ENCODE results near the gene MGRN1.

MGRN1 gene

GRCh38 chr16:4639899-4640509 is 15.4 kb downstream of the MGRN1 start:
- no peaks in the 10 kb centered on the region for H3K36me3 ChIP-seq (ENCODE audit: insufficient read depth, low read length)
- H3K27ac ChIP-seq, result no peak overlapping the region
- no peak for TF ChIP-seq FOXP2 (optimal IDR thresholded peaks at IDR 0.05; ENCODE audit: control extremely low read depth, extremely low read length, insufficient read depth)
- TF ChIP-seq POLR2AphosphoS5 (IDR thresholded peaks at IDR 0.05; ENCODE audit: borderline replicate concordance, low read depth, low read length), result no peak
- TF ChIP-seq EZH2 (IDR thresholded peaks at IDR 0.05), result no peak
- no peaks in the 10 kb centered on the region for H3K9me3 ChIP-seq (ENCODE audit: low read depth, low read length)
- no peak overlapping the region for H3K9ac ChIP-seq (ENCODE audit: insufficient read length)
- H3K4me3 ChIP-seq, result no peak overlapping the region
- no peak for DNase-seq (ENCODE audit: low read depth, low spot score)

DNA sequence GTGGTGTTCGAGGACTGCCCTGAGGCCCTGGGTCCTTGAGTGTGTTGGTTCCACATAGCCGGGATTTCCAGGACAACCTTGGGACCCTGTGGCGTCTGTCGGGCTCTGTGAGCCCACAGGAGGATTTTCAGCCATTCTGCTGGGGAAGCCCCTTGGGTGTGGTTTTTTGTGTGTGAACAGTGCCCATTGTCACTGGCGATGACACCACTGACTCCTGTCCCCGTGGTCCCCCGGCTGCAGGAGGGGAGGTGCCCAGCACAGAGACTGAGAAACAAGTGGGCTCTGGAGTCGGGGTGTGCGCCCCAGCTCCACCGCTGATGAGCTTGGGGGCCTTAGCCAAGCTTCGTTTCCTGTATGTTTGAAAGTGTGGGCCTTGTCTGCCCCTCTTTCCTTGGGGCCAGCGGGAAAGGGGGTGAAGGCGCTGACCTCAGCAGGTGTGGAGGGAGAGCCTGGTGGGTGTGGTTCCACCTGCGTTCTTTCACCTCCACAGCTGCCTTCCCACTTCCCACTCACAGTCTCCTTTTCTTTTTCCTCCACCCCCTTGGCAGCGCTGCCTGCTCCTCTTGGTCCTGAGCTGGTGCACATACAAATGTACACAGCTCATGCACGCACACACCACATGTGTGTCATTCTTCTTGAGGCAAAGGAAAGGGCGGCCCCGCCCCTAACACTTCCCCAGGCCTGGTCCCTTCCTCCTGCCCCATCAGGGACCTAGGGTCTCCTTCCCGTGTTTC is 16.1 kb downstream of the MGRN1 start:
- H3K9ac ChIP-seq (ENCODE audit: insufficient read length), result no peak overlapping the region
- TF ChIP-seq FOXP2 (optimal IDR thresholded peaks at IDR 0.05; ENCODE audit: control extremely low read depth, extremely low read length, insufficient read depth) (no peak), POLR2AphosphoS5 (IDR thresholded peaks at IDR 0.05; ENCODE audit: borderline replicate concordance, low read depth, low read length) (no peak), EZH2 (IDR thresholded peaks at IDR 0.05) (no peak)
- no peaks in the 10 kb centered on the region for H3K9me3 ChIP-seq (ENCODE audit: low read depth, low read length)
- DNase-seq (ENCODE audit: low read depth, low spot score), result no peak
- no peak overlapping the region for H3K27ac ChIP-seq
- no peaks in the 10 kb centered on the region for H3K36me3 ChIP-seq (ENCODE audit: insufficient read depth, low read length)
- no peak overlapping the region for H3K4me3 ChIP-seq

DNA sequence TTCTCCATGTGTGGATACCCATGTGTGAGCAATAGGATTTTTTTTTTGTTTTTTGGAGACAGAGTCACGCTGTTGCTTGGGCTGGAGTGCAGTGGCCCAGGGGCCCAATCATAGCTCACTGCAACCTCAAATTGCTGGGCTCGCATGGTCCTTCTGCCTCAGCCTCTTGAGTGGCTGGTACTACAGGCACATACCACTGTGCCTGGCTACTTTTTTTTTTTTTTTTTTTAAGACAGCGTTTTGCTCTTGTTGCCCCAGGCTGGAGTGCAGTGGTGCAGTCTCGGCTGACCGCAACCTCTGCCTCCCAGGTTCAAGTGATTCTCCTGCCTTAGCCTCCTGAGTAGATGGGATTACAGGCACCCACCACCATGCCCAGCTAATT is 16.7 kb downstream of the MGRN1 start:
- no peak overlapping the region for H3K4me3 ChIP-seq
- H3K9ac ChIP-seq (ENCODE audit: insufficient read length), result no peak overlapping the region
- no peaks in the 10 kb centered on the region for H3K36me3 ChIP-seq (ENCODE audit: insufficient read depth, low read length)
- TF ChIP-seq EZH2 (IDR thresholded peaks at IDR 0.05), result no peak
- no peak for TF ChIP-seq FOXP2 (optimal IDR thresholded peaks at IDR 0.05; ENCODE audit: control extremely low read depth, extremely low read length, insufficient read depth)
- no peak for TF ChIP-seq POLR2AphosphoS5 (IDR thresholded peaks at IDR 0.05; ENCODE audit: borderline replicate concordance, low read depth, low read length)
- no peak for DNase-seq (ENCODE audit: low read depth, low spot score)
- H3K9me3 ChIP-seq (ENCODE audit: low read depth, low read length), result no peaks in the 10 kb centered on the region
- no peak overlapping the region for H3K27ac ChIP-seq

GRCh38 chr16:4641895-4642294 is 17.3 kb downstream of the MGRN1 start:
- H3K9ac ChIP-seq (ENCODE audit: insufficient read length), result no peak overlapping the region
- DNase-seq (ENCODE audit: low read depth, low spot score), result no peak
- no peaks in the 10 kb centered on the region for H3K36me3 ChIP-seq (ENCODE audit: insufficient read depth, low read length)
- H3K4me3 ChIP-seq, result no peak overlapping the region
- TF ChIP-seq FOXP2 (optimal IDR thresholded peaks at IDR 0.05; ENCODE audit: control extremely low read depth, extremely low read length, insufficient read depth) (no peak), EZH2 (IDR thresholded peaks at IDR 0.05) (no peak), POLR2AphosphoS5 (IDR thresholded peaks at IDR 0.05; ENCODE audit: borderline replicate concordance, low read depth, low read length) (no peak)
- H3K9me3 ChIP-seq (ENCODE audit: low read depth, low read length), result no peaks in the 10 kb centered on the region
- H3K27ac ChIP-seq, result no peak overlapping the region

DNA sequence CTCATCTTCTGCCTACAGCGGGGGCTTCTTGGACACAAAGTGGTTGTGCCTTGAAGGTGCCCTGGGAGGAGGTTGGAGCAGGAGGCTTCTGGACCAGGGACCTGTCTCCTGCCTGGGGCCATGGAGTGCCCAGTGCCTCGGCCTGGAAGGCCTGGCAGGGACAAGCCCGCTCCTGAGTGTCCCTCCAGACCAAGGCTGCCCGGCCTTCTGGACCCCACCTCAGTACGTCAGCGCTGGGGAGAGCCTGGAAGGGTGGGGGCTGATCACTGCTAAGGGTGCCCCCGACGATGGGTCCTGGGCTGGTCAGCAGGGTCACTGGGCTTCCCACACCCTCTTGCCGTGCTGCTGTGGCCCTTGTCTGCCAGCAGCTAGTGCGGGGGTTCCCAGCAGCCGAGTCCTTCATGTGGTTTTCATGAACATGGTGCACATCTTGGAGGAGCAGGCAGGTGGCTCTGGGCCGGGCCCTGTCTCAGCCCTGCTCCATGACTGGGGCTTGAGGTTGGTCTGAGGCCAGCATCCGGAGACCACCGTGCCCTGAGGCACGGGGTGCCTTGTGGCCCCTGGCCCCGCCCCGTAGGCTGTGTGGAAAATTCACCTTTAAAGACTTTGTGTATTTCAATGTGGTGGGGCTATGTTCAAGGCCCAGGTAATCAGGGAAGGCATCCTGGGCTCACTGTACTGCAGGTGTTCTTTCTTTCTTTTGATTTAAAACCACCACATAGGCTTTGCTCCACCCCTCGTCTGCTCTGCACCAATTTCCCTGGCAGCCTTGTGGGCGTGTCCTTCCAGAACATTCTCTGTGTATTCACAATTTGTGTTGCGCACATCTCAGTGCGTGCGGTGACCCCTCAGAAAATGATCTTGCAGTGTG is 22.4 kb downstream of the MGRN1 start:
- DNase-seq (ENCODE audit: low read depth, low spot score), result no peak
- Histone ChIP-seq H3K4me3 (no peak overlapping the region), H3K27ac (no peak overlapping the region), H3K9me3 (ENCODE audit: low read depth, low read length) (no peaks in the 10 kb centered on the region), H3K36me3 (ENCODE audit: insufficient read depth, low read length) (no peaks in the 10 kb centered on the region; the same call in 1 of the 2 replicates), H3K9ac (ENCODE audit: insufficient read length) (no peak overlapping the region)
- no peak for TF ChIP-seq POLR2AphosphoS5 (IDR thresholded peaks at IDR 0.05; ENCODE audit: borderline replicate concordance, low read depth, low read length)
- no peak for TF ChIP-seq FOXP2 (optimal IDR thresholded peaks at IDR 0.05; ENCODE audit: control extremely low read depth, extremely low read length, insufficient read depth)
- no peak for TF ChIP-seq EZH2 (IDR thresholded peaks at IDR 0.05)

DNA sequence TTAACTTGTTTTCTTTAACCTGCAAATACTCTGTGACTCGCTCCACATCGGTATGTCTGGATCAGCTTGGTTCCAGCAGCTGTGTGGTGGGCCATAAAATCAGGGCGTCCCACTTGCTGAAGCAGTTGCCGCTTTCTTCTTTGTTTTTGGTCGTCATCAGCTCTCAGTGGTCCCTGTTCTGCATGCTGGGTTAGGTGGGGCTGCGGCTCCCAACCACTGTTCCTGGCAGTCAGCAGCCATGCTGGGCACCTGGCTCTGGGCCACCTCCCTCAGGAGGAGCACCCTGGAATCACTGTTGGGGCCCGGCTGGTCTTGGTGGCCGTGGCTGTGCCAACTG is 23.0 kb downstream of the MGRN1 start:
- H3K4me3 ChIP-seq, result no peak overlapping the region
- TF ChIP-seq FOXP2 (optimal IDR thresholded peaks at IDR 0.05; ENCODE audit: control extremely low read depth, extremely low read length, insufficient read depth), result no peak
- no peak for TF ChIP-seq EZH2 (IDR thresholded peaks at IDR 0.05)
- TF ChIP-seq POLR2AphosphoS5 (IDR thresholded peaks at IDR 0.05; ENCODE audit: borderline replicate concordance, low read depth, low read length), result no peak
- no peak overlapping the region for H3K9ac ChIP-seq (ENCODE audit: insufficient read length)

GRCh38 chr16:4648917-4649316 is 24.3 kb downstream of the MGRN1 start:
- Histone ChIP-seq H3K9me3 (ENCODE audit: low read depth, low read length) (no peaks in the 10 kb centered on the region), H3K27ac (no peak overlapping the region), H3K36me3 (ENCODE audit: insufficient read depth, low read length) (no peaks in the 10 kb centered on the region; the same call in 1 of the 2 replicates), H3K4me3 (no peak overlapping the region), H3K9ac (ENCODE audit: insufficient read length) (no peak overlapping the region)
- TF ChIP-seq FOXP2 (optimal IDR thresholded peaks at IDR 0.05; ENCODE audit: control extremely low read depth, extremely low read length, insufficient read depth), result no peak
- TF ChIP-seq POLR2AphosphoS5 (IDR thresholded peaks at IDR 0.05; ENCODE audit: borderline replicate concordance, low read depth, low read length), result no peak
- no peak for TF ChIP-seq EZH2 (IDR thresholded peaks at IDR 0.05)
- no peak for DNase-seq (ENCODE audit: low read depth, low spot score)

More for the DNA sequence above, 23.0 kb downstream of the MGRN1 start:
- no peak overlapping the region for H3K27ac ChIP-seq
- H3K9me3 ChIP-seq (ENCODE audit: low read depth, low read length), result no peaks in the 10 kb centered on the region
- H3K36me3 ChIP-seq (ENCODE audit: insufficient read depth, low read length), result no peaks in the 10 kb centered on the region; the same call in 1 of the 2 replicates
- no peak for DNase-seq (ENCODE audit: low read depth, low spot score)
